ENCODE results near the gene STING1. TPM values are rescaled to one million over a fixed set of nuclear protein-coding genes. Genes with fewer than 3 reads are reported as not detected.

STING1 gene
- total and polyA plus RNA-seq, 10 of the 15 experiments (the other 5 are each of a cell fraction or from before 2014, with no cell fraction given), result 10.1 to 56.1 (median 41.0) TPM

Small RNA genes lying within 50 kb of the gene (small RNA-seq; reads per million reads assigned to genes)
- gene RNU5B-4P, result not detected

Other genes starting within 250 kb of the STING1 start
Only the 7 nearest of the 11 such genes appear.
- gene MZB1, start 92.8 kb downstream of the STING1 start, total RNA-seq (2014; rRNA removed), result 211 and 238 TPM in 2 replicates
- 132 and 157 TPM in 2 replicates for gene MZB1, start 92.8 kb downstream of the STING1 start, total RNA-seq (2014; rRNA removed; fragmentation: Illumina TruSeq; extraction: Trizol)
- 200 and 218 TPM in 2 replicates for gene MZB1, start 92.8 kb downstream of the STING1 start, total RNA-seq (2021)
- 37.4 and 65.2 TPM in 2 replicates for gene MZB1, start 92.8 kb downstream of the STING1 start, polyA plus RNA-seq (2011; rRNA removed)
- gene MZB1, start 92.8 kb downstream of the STING1 start, polyA plus RNA-seq (2014; fragmentation: Illumina TruSeq; extraction: Trizol), result 44.1 and 147 TPM in 2 replicates
- 10 to 100 TPM; 19.3 to 56.9 TPM for gene MZB1, start 92.8 kb downstream of the STING1 start, polyA plus RNA-seq (2014; fragmentation: Nextera tagmentation; extraction: Ambion mirVana)
- gene MZB1, start 92.8 kb downstream of the STING1 start, polyA plus RNA-seq (2014; rRNA removed), result 291 and 321 TPM in 2 replicates
- gene MZB1, start 92.8 kb downstream of the STING1 start, polyA plus RNA-seq (2016; fragmentation: Nextera tagmentation; extraction: Ambion mirVana), result 100 to 1,000 TPM; 369 to 406 TPM
- 3.0 and 3.8 TPM in 2 replicates for gene PROB1, start 87.7 kb downstream of the STING1 start, total RNA-seq (2014; rRNA removed)
- gene PROB1, start 87.7 kb downstream of the STING1 start, total RNA-seq (2014; rRNA removed; fragmentation: Illumina TruSeq; extraction: Trizol), result 1.7 and 2.0 TPM in 2 replicates
- 6.0 and 6.5 TPM in 2 replicates for gene PROB1, start 87.7 kb downstream of the STING1 start, total RNA-seq (2021)
- gene PROB1, start 87.7 kb downstream of the STING1 start, polyA plus RNA-seq (2011; rRNA removed), result 0.59 and 1.1 TPM in 2 replicates
- 0.78 and 1.4 TPM in 2 replicates for gene PROB1, start 87.7 kb downstream of the STING1 start, polyA plus RNA-seq (2014; fragmentation: Illumina TruSeq; extraction: Trizol)
- under 1 TPM; 0.14 to 0.58 TPM for gene PROB1, start 87.7 kb downstream of the STING1 start, polyA plus RNA-seq (2014; fragmentation: Nextera tagmentation; extraction: Ambion mirVana)
- gene PROB1, start 87.7 kb downstream of the STING1 start, polyA plus RNA-seq (2014; rRNA removed), result 4.7 and 5.1 TPM in 2 replicates
- 1 to 10 TPM; 6.2 to 8.1 TPM for gene PROB1, start 87.7 kb downstream of the STING1 start, polyA plus RNA-seq (2016; fragmentation: Nextera tagmentation; extraction: Ambion mirVana)
- 5.1 and 8.1 TPM in 2 replicates for gene SPATA24, start 78.7 kb downstream of the STING1 start, total RNA-seq (2014; rRNA removed)
- gene SPATA24, start 78.7 kb downstream of the STING1 start, total RNA-seq (2014; rRNA removed; fragmentation: Illumina TruSeq; extraction: Trizol), result 6.3 and 8.1 TPM in 2 replicates
- 4.1 and 5.6 TPM in 2 replicates for gene SPATA24, start 78.7 kb downstream of the STING1 start, total RNA-seq (2021)
- gene SPATA24, start 78.7 kb downstream of the STING1 start, polyA plus RNA-seq (2011; rRNA removed), result 5.3 and 6.0 TPM in 2 replicates
- 6.1 and 9.8 TPM in 2 replicates for gene SPATA24, start 78.7 kb downstream of the STING1 start, polyA plus RNA-seq (2014; fragmentation: Illumina TruSeq; extraction: Trizol)
- gene SPATA24, start 78.7 kb downstream of the STING1 start, polyA plus RNA-seq (2014; fragmentation: Nextera tagmentation; extraction: Ambion mirVana), result 1 to 10 TPM; 7.6 to 8.5 TPM
- gene SPATA24, start 78.7 kb downstream of the STING1 start, polyA plus RNA-seq (2014; rRNA removed), result 7.1 and 7.2 TPM in 2 replicates
- gene SPATA24, start 78.7 kb downstream of the STING1 start, polyA plus RNA-seq (2016; fragmentation: Nextera tagmentation; extraction: Ambion mirVana), result 1 to 10 TPM; 7.0 to 7.4 TPM
- gene DNAJC18, start 43.2 kb downstream of the STING1 start, total RNA-seq (2014; rRNA removed), result 5.3 and 6.4 TPM in 2 replicates
- gene DNAJC18, start 43.2 kb downstream of the STING1 start, total RNA-seq (2014; rRNA removed; fragmentation: Illumina TruSeq; extraction: Trizol), result 10.6 and 10.8 TPM in 2 replicates
- gene DNAJC18, start 43.2 kb downstream of the STING1 start, total RNA-seq (2021), result 16.9 and 19.7 TPM in 2 replicates
- gene DNAJC18, start 43.2 kb downstream of the STING1 start, polyA plus RNA-seq (2011; rRNA removed), result 21.0 and 34.0 TPM in 2 replicates
- gene DNAJC18, start 43.2 kb downstream of the STING1 start, polyA plus RNA-seq (2014; fragmentation: Illumina TruSeq; extraction: Trizol), result 17.5 and 22.6 TPM in 2 replicates
- gene DNAJC18, start 43.2 kb downstream of the STING1 start, polyA plus RNA-seq (2014; fragmentation: Nextera tagmentation; extraction: Ambion mirVana), result 10 to 100 TPM; 20.5 to 26.7 TPM
- 5.3 and 10.1 TPM in 2 replicates for gene DNAJC18, start 43.2 kb downstream of the STING1 start, polyA plus RNA-seq (2014; rRNA removed)
- gene DNAJC18, start 43.2 kb downstream of the STING1 start, polyA plus RNA-seq (2016; fragmentation: Nextera tagmentation; extraction: Ambion mirVana), result 10 to 100 TPM; 16.7 to 18.0 TPM
- gene ECSCR, start 20.0 kb downstream of the STING1 start, total RNA-seq (2014; rRNA removed), result not detected in 2 replicates
- gene ECSCR, start 20.0 kb downstream of the STING1 start, total RNA-seq (2014; rRNA removed; fragmentation: Illumina TruSeq; extraction: Trizol), result 0.22 TPM in 1 of 2 replicates, not detected in the other
- 0.36 TPM in 1 of 2 replicates, not detected in the other for gene ECSCR, start 20.0 kb downstream of the STING1 start, total RNA-seq (2021)
- 0.12 and 0.15 TPM in 2 replicates for gene ECSCR, start 20.0 kb downstream of the STING1 start, polyA plus RNA-seq (2011; rRNA removed)
- gene ECSCR, start 20.0 kb downstream of the STING1 start, polyA plus RNA-seq (2014; fragmentation: Illumina TruSeq; extraction: Trizol), result 0.19 and 0.25 TPM in 2 replicates
- gene ECSCR, start 20.0 kb downstream of the STING1 start, polyA plus RNA-seq (2014; fragmentation: Nextera tagmentation; extraction: Ambion mirVana), result under 1 TPM; 0.23 to 0.35 TPM
- 0.30 TPM in 1 of 2 replicates, not detected in the other for gene ECSCR, start 20.0 kb downstream of the STING1 start, polyA plus RNA-seq (2014; rRNA removed)
- under 1 TPM in 1 of 2 experiments, not detected in 1; 0.83 TPM for gene ECSCR, start 20.0 kb downstream of the STING1 start, polyA plus RNA-seq (2016; fragmentation: Nextera tagmentation; extraction: Ambion mirVana)
- gene SMIM33, start 11.8 kb downstream of the STING1 start, total RNA-seq (2014; rRNA removed), result 0.05 TPM in 1 of 2 replicates, not detected in the other
- gene SMIM33, start 11.8 kb downstream of the STING1 start, total RNA-seq (2014; rRNA removed; fragmentation: Illumina TruSeq; extraction: Trizol), result 0.04 TPM in 1 of 2 replicates, not detected in the other
- gene SMIM33, start 11.8 kb downstream of the STING1 start, total RNA-seq (2021), result not detected in 2 replicates
- gene SMIM33, start 11.8 kb downstream of the STING1 start, polyA plus RNA-seq (2011; rRNA removed), result not detected in 2 replicates
- gene SMIM33, start 11.8 kb downstream of the STING1 start, polyA plus RNA-seq (2014; fragmentation: Illumina TruSeq; extraction: Trizol), result 0.03 TPM in 1 of 2 replicates, not detected in the other
- under 1 TPM in 1 of 2 experiments, not detected in 1; 0.09 TPM for gene SMIM33, start 11.8 kb downstream of the STING1 start, polyA plus RNA-seq (2014; fragmentation: Nextera tagmentation; extraction: Ambion mirVana)
- gene SMIM33, start 11.8 kb downstream of the STING1 start, polyA plus RNA-seq (2014; rRNA removed), result 0.04 TPM in 1 of 2 replicates, not detected in the other
- gene SMIM33, start 11.8 kb downstream of the STING1 start, polyA plus RNA-seq (2016; fragmentation: Nextera tagmentation; extraction: Ambion mirVana), result under 1 TPM; 0.12 to 0.25 TPM
- 93.1 and 107 TPM in 2 replicates for gene UBE2D2, start 78.6 kb upstream of the STING1 start, total RNA-seq (2014; rRNA removed)
- 134 and 136 TPM in 2 replicates for gene UBE2D2, start 78.6 kb upstream of the STING1 start, total RNA-seq (2014; rRNA removed; fragmentation: Illumina TruSeq; extraction: Trizol)
- gene UBE2D2, start 78.6 kb upstream of the STING1 start, total RNA-seq (2021), result 166 and 174 TPM in 2 replicates
- 139 and 185 TPM in 2 replicates for gene UBE2D2, start 78.6 kb upstream of the STING1 start, polyA plus RNA-seq (2011; rRNA removed)
- 120 and 151 TPM in 2 replicates for gene UBE2D2, start 78.6 kb upstream of the STING1 start, polyA plus RNA-seq (2014; fragmentation: Illumina TruSeq; extraction: Trizol)
- gene UBE2D2, start 78.6 kb upstream of the STING1 start, polyA plus RNA-seq (2014; fragmentation: Nextera tagmentation; extraction: Ambion mirVana), result 100 to 1,000 TPM in 1 of 2 experiments, 10 to 100 TPM in 1; 58.6 to 120 TPM
- gene UBE2D2, start 78.6 kb upstream of the STING1 start, polyA plus RNA-seq (2014; rRNA removed), result 79.2 and 99.2 TPM in 2 replicates
- gene UBE2D2, start 78.6 kb upstream of the STING1 start, polyA plus RNA-seq (2016; fragmentation: Nextera tagmentation; extraction: Ambion mirVana), result 100 to 1,000 TPM; 227 to 245 TPM

All from GM12878 (cell line).